Gastroesophageal sphincter (tissue), 4 donors: ENCODE results near the gene CCL22. TPM values are rescaled to one million over a fixed set of nuclear protein-coding genes. Genes with fewer than 3 reads are reported as not detected.

Experiments
- ATAC-seq: fragments of 150-250 bp; one replicate; pipeline ENCODE4 v1.9.1; 2016; ENCODE audit warnings: mild to moderate bottlenecking, moderate library complexity
- H3K27ac ChIP-seq, 4 donors: fragments of 200-600 bp; sonication (generic) in 3 of 4; 1 replicate in 3 of 4; 2 replicates in 1 of 4; pipeline ENCODE4 v1.5.1; 2016 to 2019
- H3K27me3 ChIP-seq: fragments of 200-600 bp; sonication (generic); one replicate; pipeline ENCODE4 v1.5.1; 2019
- H3K36me3 ChIP-seq, 2 donors: fragments of 200-600 bp; sonication (generic); one replicate each; pipeline ENCODE4 v1.5.1; 2019; ENCODE audit warnings: control low read depth in 1 of 2
- H3K4me1 ChIP-seq, 3 donors: fragments of 200-600 bp; sonication (generic); 1 replicate in 2 of 3; 2 replicates in 1 of 3; pipeline ENCODE4 v1.5.1; 2016 to 2019; ENCODE audit warnings: control low read depth in 2 of 3
- H3K4me3 ChIP-seq, 2 donors: fragments of 200-600 bp; sonication (generic); one replicate each; pipeline ENCODE4 v1.5.1; 2019; ENCODE audit warnings: mild to moderate bottlenecking in 1 of 2, moderate library complexity in 1 of 2
- H3K9me3 ChIP-seq, 3 donors: fragments of 200-600 bp; sonication (generic); one replicate each; pipeline ENCODE4 v1.5.1; 2017 to 2019; ENCODE audit warnings: control low read depth in 2 of 3
- EP300 ChIP-seq: sonication (generic); formaldehyde crosslinking; IDR thresholded peaks from one replicate; pipeline ENCODE4 v1.6.1; 2017; ENCODE audit warnings: antibody characterized with exemption, mild to moderate bottlenecking
- POLR2A ChIP-seq, 2 donors: fragments of 450-650 bp; IDR thresholded peaks; one replicate each; pipeline ENCODE4 v1.6.1; 2017; ENCODE audit warnings: antibody characterized with exemption in 2 of 2, mild to moderate bottlenecking in 2 of 2, moderate library complexity in 1 of 2
- POLR2AphosphoS5 ChIP-seq: sonication (generic); formaldehyde crosslinking; IDR thresholded peaks from one replicate; pipeline ENCODE4 v1.6.1; 2017; ENCODE audit warnings: antibody characterized with exemption
- WGBS, 2 donors: methylation state at CpG; one replicate each; pipeline ENCODE4 v1.1.5; 2018; ENCODE audit warnings: low coverage in 1 of 2; 5-methylcytosine and 5-hydroxymethylcytosine counted together
- total RNA-seq, 4 donors: library from RNA; depleted of rRNA; stranded (reverse); fragments of >200 nt; gene quantifications; one replicate each; pipeline ENCODE4 v1.1.0, GENCODE V29; 2016
- TF ChIP-seq, protein P1 (sequence below), 4 experiments: fragments of 200-600 bp in 2 of 4; fragments of 450-650 bp in 2 of 4; sonication (generic) in 1 of 4; IDR thresholded peaks; one replicate each; pipeline ENCODE4 v1.5.1; 2017 to 2019; ENCODE audit warnings: antibody characterized with exemption in 4 of 4, mild to moderate bottlenecking in 2 of 4, moderate library complexity in 2 of 4

The CCL22 gene
- total RNA-seq, 4 donors from 2014 or later = not detected

DNA sequence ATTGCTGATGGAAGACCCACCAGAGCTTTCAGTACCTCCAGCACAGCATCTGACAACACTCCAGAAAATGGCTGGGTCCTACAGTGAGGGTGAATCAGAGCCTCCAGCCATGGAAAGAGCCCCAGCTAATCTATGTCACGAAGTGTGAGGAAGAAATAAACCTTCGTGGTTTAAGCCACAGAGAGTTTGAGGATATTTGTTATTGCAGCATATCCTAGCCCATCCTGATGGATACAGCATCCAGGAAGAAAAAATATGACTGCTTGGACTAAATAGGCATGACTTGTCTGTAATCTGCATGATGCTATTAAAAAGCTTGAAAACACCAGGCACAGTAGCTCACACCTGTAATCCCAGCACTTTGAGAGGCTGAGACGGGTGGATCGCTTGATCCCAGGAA is 32.7 kb downstream of the CCL22 start:
- 81 to 86% methylated on average over 4 of the region's 4 CpGs for WGBS, 2 donors
- TF ChIP-seq, protein P1, sequence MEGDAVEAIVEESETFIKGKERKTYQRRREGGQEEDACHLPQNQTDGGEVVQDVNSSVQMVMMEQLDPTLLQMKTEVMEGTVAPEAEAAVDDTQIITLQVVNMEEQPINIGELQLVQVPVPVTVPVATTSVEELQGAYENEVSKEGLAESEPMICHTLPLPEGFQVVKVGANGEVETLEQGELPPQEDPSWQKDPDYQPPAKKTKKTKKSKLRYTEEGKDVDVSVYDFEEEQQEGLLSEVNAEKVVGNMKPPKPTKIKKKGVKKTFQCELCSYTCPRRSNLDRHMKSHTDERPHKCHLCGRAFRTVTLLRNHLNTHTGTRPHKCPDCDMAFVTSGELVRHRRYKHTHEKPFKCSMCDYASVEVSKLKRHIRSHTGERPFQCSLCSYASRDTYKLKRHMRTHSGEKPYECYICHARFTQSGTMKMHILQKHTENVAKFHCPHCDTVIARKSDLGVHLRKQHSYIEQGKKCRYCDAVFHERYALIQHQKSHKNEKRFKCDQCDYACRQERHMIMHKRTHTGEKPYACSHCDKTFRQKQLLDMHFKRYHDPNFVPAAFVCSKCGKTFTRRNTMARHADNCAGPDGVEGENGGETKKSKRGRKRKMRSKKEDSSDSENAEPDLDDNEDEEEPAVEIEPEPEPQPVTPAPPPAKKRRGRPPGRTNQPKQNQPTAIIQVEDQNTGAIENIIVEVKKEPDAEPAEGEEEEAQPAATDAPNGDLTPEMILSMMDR (IDR thresholded peaks at IDR 0.05) = no peak
- TF ChIP-seq POLR2AphosphoS5 (no peak), POLR2A (IDR thresholded peaks at IDR 0.05) (no peak), EP300 (no peak)
- ATAC-seq = no peak
- no peak overlapping the region for H3K4me3 ChIP-seq
- no peak overlapping the region for H3K27ac ChIP-seq
- H3K36me3 ChIP-seq = no peaks in the 10 kb centered on the region
- no peaks in the 10 kb centered on the region for H3K9me3 ChIP-seq
- H3K4me1 ChIP-seq = peaks cover 0 to 21% (median 4%) of the 10 kb centered on the region in 3 donors
- no peaks in the 10 kb centered on the region for H3K27me3 ChIP-seq

DNA sequence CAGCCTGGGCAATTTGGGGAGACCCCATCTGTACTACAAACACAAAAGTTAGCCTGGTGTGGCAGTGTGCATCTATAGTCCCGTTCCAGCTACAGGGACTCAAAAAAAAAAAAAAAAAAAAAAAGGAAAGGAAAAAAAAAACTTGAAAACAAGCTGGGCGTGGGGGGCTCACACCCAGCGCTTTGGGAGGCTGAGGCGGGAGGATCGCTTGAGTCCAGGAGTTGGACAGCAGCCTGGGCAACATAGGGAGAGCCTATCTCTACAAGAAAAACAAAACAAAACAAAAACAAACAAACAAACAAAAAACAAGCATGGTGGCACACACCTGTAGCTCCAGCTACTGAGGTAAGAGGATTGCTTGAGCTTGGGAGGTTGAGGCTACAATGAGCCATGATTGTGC is 33.1 kb downstream of the CCL22 start:
- H3K27me3 ChIP-seq = no peaks in the 10 kb centered on the region
- no peaks in the 10 kb centered on the region for H3K36me3 ChIP-seq
- no peak overlapping the region for H3K4me3 ChIP-seq
- H3K9me3 ChIP-seq = no peaks in the 10 kb centered on the region
- TF ChIP-seq, protein P1 (IDR thresholded peaks at IDR 0.05) = no peak
- TF ChIP-seq EP300 (no peak), POLR2AphosphoS5 (no peak), POLR2A (IDR thresholded peaks at IDR 0.05) (no peak)
- no peak overlapping the region for H3K27ac ChIP-seq
- ATAC-seq = no peak
- peaks cover 0 to 16% (median 0%) of the 10 kb centered on the region in 3 donors for H3K4me1 ChIP-seq
- WGBS, 2 donors = 95% methylated on average over 4 of the region's 5 CpGs; no CpG with 5 or more reads in 1 of the 2 donors

GRCh38 chr16:57392694-57393093 is 34.1 kb downstream of the CCL22 start:
- TF ChIP-seq EP300 (no peak), POLR2A (IDR thresholded peaks at IDR 0.05) (no peak), POLR2AphosphoS5 (no peak)
- TF ChIP-seq, protein P1 (IDR thresholded peaks at IDR 0.05) = no peak
- no peaks in the 10 kb centered on the region for H3K27me3 ChIP-seq
- H3K4me3 ChIP-seq = no peak overlapping the region
- no peak overlapping the region for H3K27ac ChIP-seq
- no peak for ATAC-seq
- H3K4me1 ChIP-seq = peaks cover 0 to 13% (median 0%) of the 10 kb centered on the region in 3 donors
- H3K9me3 ChIP-seq = no peaks in the 10 kb centered on the region
- 86 to 100% methylated on average over 1 of the region's 1 CpG for WGBS, 2 donors
- no peaks in the 10 kb centered on the region for H3K36me3 ChIP-seq

DNA sequence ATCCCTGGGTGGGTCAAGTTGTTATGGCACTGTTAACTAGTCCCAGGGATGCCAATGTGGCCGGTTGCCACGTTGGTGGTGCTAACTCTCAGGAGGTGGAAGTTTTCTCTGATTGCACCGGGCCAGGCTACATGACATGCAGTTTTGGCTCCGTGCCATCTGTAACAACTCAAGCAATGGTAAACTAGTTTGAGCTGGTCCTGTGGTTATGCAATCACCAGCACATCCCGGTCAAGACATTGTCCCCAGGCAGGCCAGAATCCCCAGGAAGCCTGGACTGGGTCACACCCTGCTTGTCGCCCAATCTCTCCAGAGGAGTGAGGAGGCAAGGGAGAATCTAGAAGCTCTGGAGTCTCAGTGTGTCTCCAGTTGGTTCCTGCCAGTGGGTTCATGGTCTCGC is 35.9 kb downstream of the CCL22 start:
- Histone ChIP-seq H3K4me1 (peaks cover 0 to 13% (median 0%) of the 10 kb centered on the region in 3 donors), H3K4me3 (no peak overlapping the region), H3K36me3 (no peaks in the 10 kb centered on the region), H3K9me3 (no peaks in the 10 kb centered on the region), H3K27me3 (no peaks in the 10 kb centered on the region), H3K27ac (no peak overlapping the region)
- 100% methylated on average over 1 of the region's 7 CpGs; no CpG with 5 or more reads in 1 of the 2 donors for WGBS, 2 donors
- ATAC-seq = no peak
- TF ChIP-seq POLR2AphosphoS5 = no peak
- TF ChIP-seq EP300 = no peak
- no peak for TF ChIP-seq POLR2A (IDR thresholded peaks at IDR 0.05)

DNA sequence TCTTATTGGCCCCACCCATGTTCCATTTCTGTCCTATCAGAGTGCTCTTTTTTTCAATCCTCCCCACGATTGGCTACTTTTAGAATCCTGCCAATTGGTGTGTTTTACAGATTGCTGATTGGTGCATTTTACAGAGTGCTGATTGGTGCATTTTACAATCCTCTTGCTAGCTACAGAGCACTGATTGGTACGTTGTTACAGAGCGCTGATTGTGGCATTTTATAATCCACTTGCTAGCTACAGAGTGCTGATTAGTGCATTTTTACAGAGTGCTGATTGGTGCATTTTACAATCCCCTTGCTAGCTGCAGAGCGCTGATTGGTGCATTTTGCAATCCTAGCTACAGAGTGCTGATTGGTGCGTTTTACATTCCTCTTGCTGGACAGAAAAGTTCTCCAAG is 36.4 kb downstream of the CCL22 start:
- ATAC-seq = no peak
- no peak overlapping the region for H3K27ac ChIP-seq
- TF ChIP-seq EP300 (no peak), POLR2A (IDR thresholded peaks at IDR 0.05) (no peak), POLR2AphosphoS5 (no peak)
- TF ChIP-seq, protein P1 (IDR thresholded peaks at IDR 0.05) = no peak
- WGBS, 2 donors = 85 to 90% methylated on average over 3 to 5 of the region's 5 CpGs
- H3K4me3 ChIP-seq = no peak overlapping the region
- H3K9me3 ChIP-seq = no peaks in the 10 kb centered on the region
- peaks cover 0 to 13% (median 0%) of the 10 kb centered on the region in 3 donors for H3K4me1 ChIP-seq
- no peaks in the 10 kb centered on the region for H3K27me3 ChIP-seq
- H3K36me3 ChIP-seq = no peaks in the 10 kb centered on the region
